ENCODE results near the gene POLR3GL. TPM values are rescaled to one million over a fixed set of nuclear protein-coding genes. Genes with fewer than 3 reads are reported as not detected.

Gene POLR3GL
- total RNA-seq, 1 donor from 2014 or later = 14.2 TPM

DNA sequence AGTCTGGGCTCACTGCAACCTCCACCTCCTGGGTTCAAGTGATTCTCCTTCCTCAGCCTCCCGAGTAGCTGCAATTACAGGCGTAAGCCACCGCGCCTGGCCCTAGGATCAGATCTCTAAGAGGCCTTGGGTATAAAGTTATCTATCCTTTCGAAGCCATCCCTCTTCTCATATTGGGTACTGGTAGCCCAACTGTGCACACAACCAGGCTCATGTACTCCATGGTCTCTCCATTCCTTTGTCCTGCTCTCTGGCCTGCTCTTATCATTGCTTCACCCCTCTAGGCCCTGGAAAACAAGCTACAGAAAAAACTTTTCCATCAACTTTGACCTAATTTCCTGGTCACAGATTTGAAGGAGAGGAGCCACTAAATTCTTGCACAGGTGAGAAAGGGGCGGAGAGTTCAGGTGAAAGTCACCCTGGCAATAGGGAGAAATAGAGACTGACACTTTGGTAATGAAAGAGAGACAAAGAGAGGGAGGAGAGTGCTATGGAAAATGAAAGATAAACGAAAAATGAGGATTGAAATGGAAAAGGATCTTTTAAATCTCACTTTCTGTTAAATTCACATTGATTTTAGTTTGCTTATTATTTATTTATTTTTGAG lies 25.9 kb downstream of the POLR3GL start:
- ATAC-seq (peak; percentile 32), DNase-seq (ENCODE audit: low spot score) (no peak)

DNA sequence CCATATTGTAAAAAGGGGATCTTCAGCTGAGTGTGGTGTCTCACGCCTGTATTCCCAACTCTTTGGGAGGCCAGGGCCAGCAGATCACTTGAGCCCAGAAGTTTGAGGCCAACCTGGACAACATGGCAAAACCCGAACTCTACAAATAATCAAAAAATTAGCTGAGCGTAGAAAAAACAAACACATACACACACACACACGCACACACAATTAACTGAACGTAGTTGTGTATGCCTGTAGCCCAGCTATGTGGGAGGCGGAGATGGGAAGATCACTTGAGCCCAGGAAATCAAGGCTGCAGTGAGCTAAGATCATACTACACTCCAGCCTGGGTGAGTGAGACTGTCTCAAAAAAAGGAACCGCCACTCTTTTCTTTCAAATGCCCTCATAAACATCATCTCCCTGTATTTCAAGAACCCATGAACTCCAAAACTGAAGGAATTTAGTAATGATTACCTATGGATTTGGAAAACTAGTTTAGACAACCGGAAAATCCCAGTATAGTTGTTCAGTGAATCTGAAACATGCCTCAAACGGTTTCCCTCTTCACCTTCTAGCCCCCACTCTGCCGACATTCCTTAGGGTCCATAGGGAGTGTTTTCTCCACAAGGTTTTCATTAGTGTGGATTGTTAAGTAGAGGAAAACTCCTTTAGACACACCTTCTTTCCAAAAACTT lies 27.4 kb downstream of the POLR3GL start:
- DNase-seq (ENCODE audit: low spot score) = no peak

DNA sequence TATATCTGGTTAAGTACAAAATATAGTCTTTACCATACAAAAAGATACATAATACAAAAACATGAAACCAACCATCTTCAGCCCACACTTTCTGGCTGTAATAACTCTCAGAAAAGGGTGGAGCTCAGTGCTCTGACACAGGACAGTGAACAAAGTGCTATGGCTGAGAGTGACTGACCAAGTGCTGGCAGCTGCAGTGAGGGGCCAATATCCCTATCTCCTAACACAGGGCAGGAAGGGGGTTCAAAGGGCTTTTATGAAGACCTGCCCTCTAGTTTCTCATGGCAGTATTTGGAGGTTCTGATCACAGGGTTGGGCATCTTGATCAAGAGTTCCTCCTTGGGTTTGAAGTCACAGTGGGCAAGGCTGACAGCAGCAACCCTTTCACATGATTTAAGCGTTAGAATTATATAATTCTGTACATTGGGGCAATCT lies 28.0 kb downstream of the POLR3GL start:
- peak; percentile 31 for DNase-seq (ENCODE audit: low spot score)
- no peak for ATAC-seq

More for the DNA sequence above, 27.4 kb downstream of the POLR3GL start:
- no peak for ATAC-seq

GRCh38 chr1:145992958-145993617 lies 28.6 kb downstream of the POLR3GL start:
- DNase-seq (ENCODE audit: low spot score) = no peak
- ATAC-seq = no peak

- no peak for ATAC-seq
- no peak for DNase-seq (ENCODE audit: low spot score)
Measured at GRCh38 chr1:145993618-145994390, 29.3 kb downstream of the POLR3GL start.

- DNase-seq (ENCODE audit: low spot score) = no peak
Measured at GRCh38 chr1:145994391-145995120, 30.1 kb downstream of the POLR3GL start.

DNA sequence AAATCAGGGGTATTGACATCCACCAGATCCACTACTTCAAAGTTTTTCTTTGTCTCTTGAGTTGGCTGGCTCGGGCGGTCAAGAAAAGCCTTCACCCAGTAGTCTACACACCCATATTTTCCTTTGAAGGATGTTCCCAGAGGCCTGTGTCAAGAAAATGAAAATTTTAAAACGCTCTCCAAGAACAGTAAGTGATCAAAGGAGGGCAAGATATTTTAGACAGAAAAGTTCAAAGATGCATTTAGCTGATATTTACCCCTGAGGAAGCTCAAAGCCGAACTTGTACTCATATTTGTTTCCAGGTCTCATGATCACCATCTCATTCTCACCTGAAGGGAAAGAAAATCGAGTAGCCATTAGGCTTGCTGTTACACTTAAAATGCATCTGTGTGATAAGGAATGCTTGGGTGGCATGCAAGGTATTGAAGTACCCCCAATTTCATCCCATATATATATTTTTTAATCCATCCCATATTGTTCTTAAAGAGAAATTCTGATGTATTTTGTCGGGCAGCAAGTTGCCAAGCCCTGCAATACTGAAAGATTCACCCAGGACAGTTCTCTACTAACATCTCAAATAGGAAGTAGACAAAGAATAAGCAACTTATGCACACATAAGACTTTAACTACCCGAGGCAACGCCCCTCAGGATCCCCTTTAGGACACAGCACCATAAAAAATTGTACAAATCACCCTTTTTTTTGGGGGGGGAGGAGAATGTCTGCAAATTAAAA lies 30.8 kb downstream of the POLR3GL start:
- no peak for ATAC-seq
- no peak for DNase-seq (ENCODE audit: low spot score)

More at GRCh38 chr1:145994391-145995120, 30.1 kb downstream of the POLR3GL start:
- ATAC-seq = no peak

DNA sequence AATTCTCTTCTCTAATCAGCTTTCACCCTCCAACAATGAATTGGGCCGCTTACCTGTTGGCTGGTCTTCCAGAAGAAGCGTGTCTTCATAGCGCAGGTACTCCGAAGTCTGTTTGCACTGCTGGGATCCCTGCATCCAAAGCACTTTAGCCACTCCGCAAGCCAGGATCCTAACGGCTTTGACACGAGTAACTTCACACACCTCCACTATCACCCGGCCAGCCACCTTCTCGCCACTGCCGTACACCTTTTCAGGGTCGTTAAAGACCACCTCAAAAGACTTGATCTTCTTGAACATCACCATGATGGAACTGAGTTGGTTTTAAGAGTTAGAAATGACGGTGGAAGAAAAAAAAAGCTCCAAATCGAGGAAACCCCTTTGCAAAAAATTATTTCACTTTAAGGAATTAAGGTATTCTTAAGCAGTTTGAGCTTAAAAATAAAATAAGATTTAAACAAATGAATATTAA lies 31.5 kb downstream of the POLR3GL start:
- no peak for DNase-seq (ENCODE audit: low spot score)

GRCh38 chr1:145996433-145997015 lies 32.0 kb downstream of the POLR3GL start, which contains the start of gene TXNIP:
Gene TXNIP, minus strand, starts transcription at chr1:145996579. Its CDS starts 313 bp downstream, at chr1:145996266.
- DNase-seq (ENCODE audit: low spot score) (peak; percentile 99), ATAC-seq (peak; percentile 81)

More for the DNA sequence above, 31.5 kb downstream of the POLR3GL start:
- ATAC-seq = no peak

DNA sequence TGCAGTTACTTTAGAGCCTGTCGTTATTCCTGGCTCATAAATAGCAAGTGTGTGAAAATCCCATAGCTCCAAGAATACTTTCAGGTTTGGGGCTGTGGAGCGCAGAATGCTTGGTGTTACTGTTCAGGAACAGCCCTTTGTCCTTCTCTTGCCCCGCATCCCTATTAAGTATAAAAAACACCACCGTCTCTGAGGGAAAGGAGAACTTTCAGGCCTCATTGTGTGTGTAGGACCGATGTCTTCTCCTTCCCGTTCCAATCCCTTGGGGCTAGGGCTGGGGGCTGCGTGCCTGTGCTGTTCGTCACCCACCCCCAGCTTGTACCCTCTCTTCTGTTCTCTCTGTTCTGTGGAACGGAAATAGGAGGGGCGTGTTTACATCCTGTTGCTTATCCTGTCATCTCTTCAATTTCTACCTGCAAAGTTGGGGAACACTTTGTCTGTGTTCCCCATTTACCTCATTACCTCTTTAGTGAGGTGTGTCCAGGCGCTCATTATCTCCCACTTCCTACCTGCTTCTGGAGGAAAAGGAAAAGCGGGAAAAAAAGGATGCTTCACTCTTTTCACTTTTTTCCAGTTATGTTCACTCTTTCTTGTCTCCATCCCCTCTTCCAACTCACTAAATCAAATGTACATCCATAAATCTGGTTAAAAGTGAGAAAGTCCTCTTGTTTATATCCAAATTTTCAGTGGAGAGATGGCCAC lies 32.7 kb downstream of the POLR3GL start:
- no peak for DNase-seq (ENCODE audit: low spot score)

DNA sequence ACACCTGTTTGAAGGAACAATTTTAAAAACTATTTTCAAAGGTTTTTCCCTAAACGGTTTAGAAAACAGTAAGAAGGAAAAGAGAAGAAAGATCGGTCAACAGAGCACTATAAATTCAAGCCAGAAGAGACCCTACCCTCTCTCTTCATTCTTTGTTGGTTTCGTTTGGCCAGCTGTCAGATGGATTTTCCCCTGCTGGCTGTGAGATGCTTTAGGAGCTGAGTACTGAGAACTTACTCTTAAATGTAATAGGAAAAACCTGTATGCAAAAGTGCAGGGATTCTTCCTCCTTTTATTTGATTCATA lies 33.2 kb downstream of the POLR3GL start:
- DNase-seq (ENCODE audit: low spot score) (no peak), ATAC-seq (no peak)

More for the DNA sequence above, 32.7 kb downstream of the POLR3GL start:
- peak; percentile 13 for ATAC-seq

GRCh38 chr1:145999321-146000024 lies 35.0 kb downstream of the POLR3GL start:
- DNase-seq (ENCODE audit: low spot score) = peak; percentile 84
- ATAC-seq = peak; percentile 66

DNA sequence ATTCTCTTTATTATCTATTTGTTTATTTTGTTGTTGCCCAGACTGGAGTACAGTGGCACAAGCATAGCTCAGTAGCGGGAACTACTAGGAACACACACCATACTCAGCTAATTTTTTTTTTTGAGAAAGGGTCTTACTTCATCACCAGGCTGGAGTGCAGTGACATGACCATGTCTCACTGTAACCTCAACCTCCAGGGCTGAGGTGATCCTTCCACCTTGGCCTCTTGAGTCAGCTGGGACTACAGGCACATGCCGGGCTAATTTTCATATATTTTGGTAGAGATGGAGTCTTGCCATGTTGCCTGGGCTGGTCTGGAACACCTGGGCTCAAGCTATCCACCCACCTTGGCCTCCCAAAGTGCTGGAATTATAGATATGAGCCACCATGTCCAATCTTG lies 37.2 kb downstream of the POLR3GL start:
- peak; percentile 28 for DNase-seq (ENCODE audit: low spot score)
- ATAC-seq = no peak

GRCh38 chr1:146007489-146008133 lies 43.1 kb downstream of the POLR3GL start:
- ATAC-seq (no peak), DNase-seq (ENCODE audit: low spot score) (peak; percentile 41)

GRCh38 chr1:146010126-146010738 lies 45.7 kb downstream of the POLR3GL start:
- ATAC-seq (no peak), DNase-seq (ENCODE audit: low spot score) (peak; percentile 23)

DNA sequence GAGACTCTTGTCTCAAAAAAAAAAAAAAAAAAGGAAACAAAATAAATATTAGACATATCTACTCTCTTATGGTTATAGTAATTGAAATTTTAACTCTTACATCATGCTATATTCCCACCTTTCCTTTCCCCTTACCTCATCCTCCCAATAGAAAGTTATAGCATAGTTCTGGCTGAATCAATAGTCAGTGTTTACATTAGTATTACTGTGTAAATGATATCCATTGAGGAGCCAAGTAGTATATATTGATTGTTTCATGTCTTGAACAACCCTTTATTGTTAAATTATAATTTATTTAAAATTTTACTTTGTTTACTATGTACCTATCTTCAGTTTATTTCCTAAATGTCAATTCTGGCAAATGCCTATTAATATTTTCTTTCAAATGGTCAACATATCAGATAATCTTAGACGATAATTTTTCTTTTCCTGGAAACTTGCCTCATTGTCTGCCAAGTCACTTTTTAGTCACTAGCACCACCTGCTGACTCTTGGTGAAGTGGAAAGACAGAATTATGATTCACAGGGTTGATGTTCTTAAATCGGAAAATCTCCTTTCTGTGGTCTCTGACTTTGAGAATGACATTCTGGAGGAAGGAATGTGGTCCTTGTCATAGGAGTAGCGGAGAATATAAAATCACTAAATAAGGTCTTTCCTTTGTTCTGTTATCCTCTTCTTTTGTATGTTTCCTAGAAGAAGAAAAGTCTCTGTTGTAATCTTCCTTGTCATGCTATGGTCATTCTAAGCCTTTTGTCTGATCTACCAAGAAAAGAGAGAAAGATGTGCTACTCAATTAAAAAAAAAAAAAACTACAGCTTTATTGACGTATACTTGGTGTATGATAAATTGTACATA lies 48.4 kb downstream of the POLR3GL start:
- DNase-seq (ENCODE audit: low spot score) = peak; percentile 19
- peak; percentile 74 for ATAC-seq

Measured in left lobe of liver (tissue), 2 donors.